Smooth muscle cell (in vitro differentiated cells): Measurements from ENCODE around the gene MCMBP. TPM values are rescaled to one million over a fixed set of nuclear protein-coding genes. Genes with fewer than 3 reads are reported as not detected.
"Not testable (repeated sequence)": the region's sequence is repeated elsewhere in the genome, so short reads cannot be mapped to it uniquely, and the experiment has no call there.

Experiments used
- DNase-seq: peaks from one replicate; lab custom pipeline; 2025; ENCODE audit not compliant: unreplicated experiment; lab: John Stamatoyannopoulos, UW
- H2AFZ ChIP-seq: fragments of 200-600 bp; sonication (generic); 2 replicates; pipeline ENCODE4 v1.6.0; 2016; ENCODE audit warnings: antibody characterized with exemption, low read depth, mild to moderate bottlenecking
- H3F3A ChIP-seq: fragments of 200-600 bp; sonication (generic); 2 replicates; pipeline ENCODE4 v1.6.0; 2017; ENCODE audit warnings: antibody characterized with exemption, low read depth
- H3K27ac ChIP-seq: fragments of 200-600 bp; sonication (generic); 2 replicates; pipeline ENCODE4 v1.5.1; 2016; ENCODE audit warnings: low read depth, mild to moderate bottlenecking
- H3K27me3 ChIP-seq: fragments of 200-600 bp; sonication (generic); 2 replicates; pipeline ENCODE4 v1.6.1; 2016; ENCODE audit warnings: low read depth, mild to moderate bottlenecking
- H3K36me3 ChIP-seq: fragments of 200-600 bp; sonication (generic); 2 replicates; pipeline ENCODE4 v1.5.1; 2016; ENCODE audit warnings: low read depth
- H3K4me1 ChIP-seq: fragments of 200-600 bp; sonication (generic); 2 replicates; pipeline ENCODE4 v1.5.1; 2016; ENCODE audit warnings: low read depth
- H3K4me2 ChIP-seq: fragments of 200-600 bp; sonication (generic); 2 replicates; pipeline ENCODE4 v1.6.0; 2016; ENCODE audit warnings: mild to moderate bottlenecking
- H3K4me3 ChIP-seq: fragments of 200-600 bp; sonication (generic); 2 replicates; pipeline ENCODE4 v1.5.1; 2016; ENCODE audit warnings: mild to moderate bottlenecking
- H3K79me2 ChIP-seq: fragments of 200-600 bp; sonication (generic); 2 replicates; pipeline ENCODE4 v1.6.0; 2016; ENCODE audit warnings: low read depth, mild to moderate bottlenecking
- H3K9ac ChIP-seq: fragments of 200-600 bp; sonication (generic); 2 replicates; pipeline ENCODE4 v1.6.0; 2016; ENCODE audit warnings: low read depth
- H3K9me3 ChIP-seq: fragments of 200-600 bp; sonication (generic); replicated peaks from 2 replicates; pipeline ENCODE4 v1.5.1; 2016; ENCODE audit warnings: low read depth
- H4K20me1 ChIP-seq: fragments of 200-600 bp; sonication (generic); 2 replicates; pipeline ENCODE4 v1.6.0; 2016; ENCODE audit warnings: low read depth
- CTCF ChIP-seq: fragments of 200-600 bp; sonication (generic); IDR thresholded peaks from 2 replicates; pipeline ENCODE4 v1.5.1; 2017; ENCODE audit warnings: borderline replicate concordance, mild to moderate bottlenecking, antibody characterized with exemption; ENCODE audit not compliant: insufficient read depth, poor library complexity, severe bottlenecking
- WGBS: methylation state at CpG from one replicate; pipeline ENCODE4 v1.1.7; 2016; ENCODE audit warnings: low lambda C conversion rate; 5-methylcytosine and 5-hydroxymethylcytosine counted together
- polyA plus RNA-seq: library from polyadenylated mRNA; unstranded; fragments of >200 nt; fragmentation: Nextera tagmentation; extraction: Ambion mirVana; gene quantifications from 2 replicates; pipeline ENCODE4 v1.2.1, GENCODE V29; 2016
- total RNA-seq: library from RNA; depleted of rRNA; stranded (reverse); fragments of >200 nt; gene quantifications from 2 replicates; pipeline ENCODE4 v1.2.3, GENCODE V29; 2014

Gene MCMBP
- total and polyA plus RNA-seq, 2 experiments from 2014 or later: 42.5 to 57.4 TPM

GRCh38 chr10:119888715-119889114 is 16.1 kb upstream of the MCMBP start:
- not testable (repeated sequence) for H2AFZ ChIP-seq, H3F3A ChIP-seq, H3K9me3 ChIP-seq, H3K4me2 ChIP-seq, H3K27me3 ChIP-seq, H3K27ac ChIP-seq, H4K20me1 ChIP-seq, DNase-seq, H3K9ac ChIP-seq, H3K36me3 ChIP-seq, H3K4me3 ChIP-seq
- WGBS: 88% methylated on average over 3 of the region's 3 CpGs
- H3K4me1 ChIP-seq: peaks cover 11% of the 10 kb centered on the region
- peaks cover 22% of the 10 kb centered on the region for H3K79me2 ChIP-seq

- WGBS: 92% methylated on average over 6 of the region's 6 CpGs
- H3K79me2 ChIP-seq, H3K4me3 ChIP-seq, H3K27me3 ChIP-seq, H3K27ac ChIP-seq, H4K20me1 ChIP-seq, H3K36me3 ChIP-seq, H3K4me2 ChIP-seq, H2AFZ ChIP-seq, H3K4me1 ChIP-seq, H3K9me3 ChIP-seq, H3F3A ChIP-seq, DNase-seq, H3K9ac ChIP-seq: not testable (repeated sequence)
These were observed 13.4 kb upstream of the MCMBP start for GRCh38 chr10:119886070-119886469.

- not testable (repeated sequence) for H3F3A ChIP-seq, H3K4me2 ChIP-seq, H3K9ac ChIP-seq, DNase-seq, H3K9me3 ChIP-seq, H4K20me1 ChIP-seq, H3K79me2 ChIP-seq, H3K4me1 ChIP-seq, H2AFZ ChIP-seq, H3K4me3 ChIP-seq, H3K36me3 ChIP-seq, H3K27ac ChIP-seq, H3K27me3 ChIP-seq
- 85% methylated on average over 11 of the region's 11 CpGs for WGBS
These were observed 11.4 kb upstream of the MCMBP start for GRCh38 chr10:119883901-119884611.

- 79% methylated on average over 2 of the region's 2 CpGs for WGBS
- no peaks in the 10 kb centered on the region for H3K9me3 ChIP-seq
- H4K20me1 ChIP-seq: no peaks in the 10 kb centered on the region
- H3K4me1 ChIP-seq: peaks cover 1% of the 10 kb centered on the region
- no peaks in the 10 kb centered on the region for H3K36me3 ChIP-seq
- H2AFZ ChIP-seq: no peak overlapping the region
- peaks cover 5% of the 10 kb centered on the region for H3F3A ChIP-seq
- DNase-seq: no peak
- no peaks in the 10 kb centered on the region for H3K27me3 ChIP-seq
- no peak overlapping the region for H3K9ac ChIP-seq
- H3K27ac ChIP-seq: no peak overlapping the region
- H3K4me3 ChIP-seq: no peak overlapping the region
- H3K4me2 ChIP-seq: no peak overlapping the region
- H3K79me2 ChIP-seq: no peaks in the 10 kb centered on the region
- no peak for TF ChIP-seq CTCF
These were observed 5.9 kb upstream of the MCMBP start for GRCh38 chr10:119878524-119878923.

GRCh38 chr10:119872860-119873681 is 428 bp upstream of the MCMBP start:
- H3K9me3 ChIP-seq: no peaks in the 10 kb centered on the region
- H3K36me3 ChIP-seq: no peaks in the 10 kb centered on the region
- peaks cover 42% of the 10 kb centered on the region for H3K79me2 ChIP-seq
- peak overlapping the region; percentile 36 for H3K9ac ChIP-seq
- peaks cover 12% of the 10 kb centered on the region for H3F3A ChIP-seq
- H3K4me1 ChIP-seq: peaks cover 16% of the 10 kb centered on the region
- TF ChIP-seq CTCF: no peak
- H2AFZ ChIP-seq: peak overlapping the region; percentile 94
- peak overlapping the region; percentile 100 for H3K4me2 ChIP-seq
- DNase-seq: peak; percentile 58
- H3K27ac ChIP-seq: peak overlapping the region; percentile 64
- 2% methylated on average over 62 of the region's 75 CpGs for whole genome bisulfite sequencing
- no peaks in the 10 kb centered on the region for H3K27me3 ChIP-seq
- H4K20me1 ChIP-seq: peaks cover 40% of the 10 kb centered on the region
- H3K4me3 ChIP-seq: peak overlapping the region; percentile 70
